Measurements from ENCODE around the gene ADAMTS17. TPM values are rescaled to one million over a fixed set of nuclear protein-coding genes. Genes with fewer than 3 reads are reported as not detected.

ADAMTS17 gene
- total RNA-seq, 4 donors from 2014 or later = 4.5 to 11.4 (median 6.6) TPM

DNA sequence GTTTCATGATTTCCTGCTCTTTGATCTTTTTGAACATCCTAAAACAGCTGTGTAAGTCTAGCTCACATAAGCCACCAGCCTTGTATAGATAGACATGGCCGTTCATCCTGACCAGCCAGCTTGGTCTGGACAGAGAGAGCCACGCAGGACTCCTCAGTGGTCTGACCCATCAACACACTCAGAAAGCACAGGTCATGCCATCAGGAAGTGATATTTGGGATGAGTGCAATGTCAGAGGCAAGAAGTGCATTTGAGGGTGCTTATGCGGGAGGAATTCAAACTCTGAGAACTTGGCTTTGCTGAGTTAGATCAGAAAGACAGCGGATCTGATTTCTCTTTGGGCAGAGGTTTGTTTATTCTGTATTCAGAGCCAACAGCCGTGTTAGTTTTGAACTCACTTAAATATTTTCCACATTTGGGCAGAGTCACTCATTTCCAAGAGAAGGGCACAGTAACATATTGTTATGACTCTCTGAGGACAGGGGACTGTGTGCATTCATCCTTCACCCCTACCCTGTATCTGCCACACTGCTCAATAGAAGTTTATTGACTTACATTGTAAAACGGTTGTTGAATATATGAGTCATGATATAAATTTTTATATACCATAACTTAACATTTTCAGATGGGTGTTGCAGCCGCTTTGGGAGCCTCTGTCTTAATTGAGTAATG, 383.2 kb downstream of the ADAMTS17 start:
- Histone ChIP-seq H3K27ac (no peak overlapping the region), H3K36me3 (no peaks in the 10 kb centered on the region), H3K9me3 (no peaks in the 10 kb centered on the region), H3K4me3 (no peak overlapping the region), H3K27me3 (peaks cover 0 to 25% (median 0%) of the 10 kb centered on the region in 4 donors), H3K4me1 (peaks cover 8 to 36% (median 20%) of the 10 kb centered on the region in 3 donors)
- no peak for DNase-seq
- no peak for TF ChIP-seq POLR2A (IDR thresholded peaks at IDR 0.05)
- TF ChIP-seq, protein P1, sequence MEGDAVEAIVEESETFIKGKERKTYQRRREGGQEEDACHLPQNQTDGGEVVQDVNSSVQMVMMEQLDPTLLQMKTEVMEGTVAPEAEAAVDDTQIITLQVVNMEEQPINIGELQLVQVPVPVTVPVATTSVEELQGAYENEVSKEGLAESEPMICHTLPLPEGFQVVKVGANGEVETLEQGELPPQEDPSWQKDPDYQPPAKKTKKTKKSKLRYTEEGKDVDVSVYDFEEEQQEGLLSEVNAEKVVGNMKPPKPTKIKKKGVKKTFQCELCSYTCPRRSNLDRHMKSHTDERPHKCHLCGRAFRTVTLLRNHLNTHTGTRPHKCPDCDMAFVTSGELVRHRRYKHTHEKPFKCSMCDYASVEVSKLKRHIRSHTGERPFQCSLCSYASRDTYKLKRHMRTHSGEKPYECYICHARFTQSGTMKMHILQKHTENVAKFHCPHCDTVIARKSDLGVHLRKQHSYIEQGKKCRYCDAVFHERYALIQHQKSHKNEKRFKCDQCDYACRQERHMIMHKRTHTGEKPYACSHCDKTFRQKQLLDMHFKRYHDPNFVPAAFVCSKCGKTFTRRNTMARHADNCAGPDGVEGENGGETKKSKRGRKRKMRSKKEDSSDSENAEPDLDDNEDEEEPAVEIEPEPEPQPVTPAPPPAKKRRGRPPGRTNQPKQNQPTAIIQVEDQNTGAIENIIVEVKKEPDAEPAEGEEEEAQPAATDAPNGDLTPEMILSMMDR (IDR thresholded peaks at IDR 0.05) = no peak
- intact Hi-C loops (cut with DNase I) = no loop called here
- 56 to 58% methylated on average over 6 to 7 of the region's 7 CpGs for WGBS, 2 donors

- Histone ChIP-seq H3K4me3 (no peak overlapping the region), H3K36me3 (no peaks in the 10 kb centered on the region), H3K27me3 (peaks cover 0 to 25% (median 0%) of the 10 kb centered on the region in 4 donors), H3K4me1 (peaks cover 8 to 30% (median 20%) of the 10 kb centered on the region in 3 donors), H3K27ac (no peak overlapping the region), H3K9me3 (no peaks in the 10 kb centered on the region)
- no peak for TF ChIP-seq POLR2A (IDR thresholded peaks at IDR 0.05)
- TF ChIP-seq, protein P1 (IDR thresholded peaks at IDR 0.05) = no peak
- DNase-seq = no peak
- intact Hi-C loops (cut with DNase I) = no loop called here
- WGBS, 2 donors = 85 to 94% methylated on average over 2 of the region's 2 CpGs
Measured at GRCh38 chr15:99957642-99958013, 384.1 kb downstream of the ADAMTS17 start.

- H3K9me3 ChIP-seq = no peaks in the 10 kb centered on the region
- no peak for TF ChIP-seq POLR2A (IDR thresholded peaks at IDR 0.05)
- TF ChIP-seq, protein P1 (IDR thresholded peaks at IDR 0.05) = no peak
- peaks cover 8 to 30% (median 20%) of the 10 kb centered on the region in 3 donors for H3K4me1 ChIP-seq
- no peak for DNase-seq
- 87 to 89% methylated on average over 19 of the region's 19 CpGs for WGBS, 2 donors
- peaks cover 0 to 25% (median 0%) of the 10 kb centered on the region in 4 donors for H3K27me3 ChIP-seq
- intact Hi-C loops (cut with DNase I) = no loop called here
- no peak overlapping the region for H3K27ac ChIP-seq
- no peaks in the 10 kb centered on the region for H3K36me3 ChIP-seq
- H3K4me3 ChIP-seq = no peak overlapping the region
Measured at GRCh38 chr15:99956820-99957641, 384.7 kb downstream of the ADAMTS17 start.

GRCh38 chr15:99956022-99956775, 385.6 kb downstream of the ADAMTS17 start:
- no peak overlapping the region for H3K27ac ChIP-seq
- no peak overlapping the region for H3K4me3 ChIP-seq
- TF ChIP-seq POLR2A (IDR thresholded peaks at IDR 0.05) = no peak
- TF ChIP-seq, protein P1 (IDR thresholded peaks at IDR 0.05) = no peak
- H3K27me3 ChIP-seq = peaks cover 0 to 25% (median 0%) of the 10 kb centered on the region in 4 donors
- no peaks in the 10 kb centered on the region for H3K36me3 ChIP-seq
- intact Hi-C loops (cut with DNase I) = no loop called here
- peaks cover 8 to 30% (median 20%) of the 10 kb centered on the region in 3 donors for H3K4me1 ChIP-seq
- no peaks in the 10 kb centered on the region for H3K9me3 ChIP-seq
- no peak for DNase-seq
- WGBS, 2 donors = 36 to 46% methylated on average over 9 of the region's 11 CpGs
